Endothelial cell of umbilical vein (primary cell): Measurements from ENCODE around the gene SFTPD. TPM values are rescaled to one million over a fixed set of nuclear protein-coding genes. Genes with fewer than 3 reads are reported as not detected.
"Not testable (repeated sequence)": the region's sequence is repeated elsewhere in the genome, so short reads cannot be mapped to it uniquely, and the experiment has no call there.

Experiments
- BruUV-seq: library from RNA; stranded (reverse); fragments of 400-500 nt; replicated peaks from 2 replicates; lab custom pipeline; 2021; lab: Mats Ljungman, UMichigan
- CTCF ChIA-PET: fragments of 300-600, 350-600 bp; sonication (Branson Sonifier 250); formaldehyde crosslinking; loops from one replicate; lab custom pipeline; 2021; ENCODE audit warnings: antibody characterized with exemption, inconsistent platforms; lab: Charles Lee
- POLR2A ChIA-PET: fragments of 300-600, 350-600 bp; sonication (Branson Sonifier 250); formaldehyde crosslinking; loops from one replicate; lab custom pipeline; 2021; ENCODE audit warnings: antibody characterized with exemption, inconsistent platforms; lab: Charles Lee
- DNase-seq: peaks from one replicate; pipeline ENCODE4 v3.0.0-alpha.2; 2011; ENCODE audit warnings: low read depth, low spot score
- FAIRE-seq: peaks from 2 replicates; lab custom pipeline; 2011; peaks lifted over from hg19 to GRCh38; lab: Jason Lieb, UNC
- H2AFZ ChIP-seq: 2 replicates; pipeline ENCODE4 v1.6.0; 2012; ENCODE audit warnings: low read depth, low read length, control low read depth, inconsistent platforms
- H3K27ac ChIP-seq: 2 replicates; pipeline ENCODE4 v1.5.1; 2011; ENCODE audit warnings: low read depth, mild to moderate bottlenecking, control low read depth, low read length, moderate library complexity; ENCODE audit not compliant: insufficient read depth
- H3K27me3 ChIP-seq, 2 experiments: 2 replicates each; pipeline versions ENCODE4 v1.6.0 to v1.6.1; 2011; ENCODE audit warnings: low read length in 2 of 2, mixed read lengths in 1 of 2; ENCODE audit not compliant: control insufficient read depth in 2 of 2, insufficient read depth in 2 of 2
- H3K36me3 ChIP-seq, 2 experiments: 2 replicates in 1 of 2; 3 replicates in 1 of 2; pipeline ENCODE4 v1.5.1; 2011; ENCODE audit warnings: low read length in 2 of 2, mild to moderate bottlenecking in 1 of 2, moderate library complexity in 1 of 2; ENCODE audit not compliant: control insufficient read depth in 2 of 2, insufficient read depth in 2 of 2; ENCODE audit errors: extremely low read depth in 1 of 2
- H3K4me1 ChIP-seq: 3 replicates; pipeline ENCODE4 v1.5.1; 2011; ENCODE audit warnings: mild to moderate bottlenecking, low read length; ENCODE audit not compliant: control insufficient read depth, insufficient read depth; ENCODE audit errors: extremely low read depth
- H3K4me2 ChIP-seq: 2 replicates; pipeline ENCODE4 v1.6.1; 2011; ENCODE audit warnings: low read length, control low read depth, mixed read lengths; ENCODE audit not compliant: insufficient read depth
- H3K4me3 ChIP-seq, 3 experiments: fragments of 200-600 bp in 1 of 3; sonication (generic), shearing (Covaris generic) in 1 of 3; replicated peaks in 1 of 3; 2 replicates each; pipeline ENCODE4 v1.5.1; 2011 to 2016; ENCODE audit warnings: control low read depth in 3 of 3, low read length in 3 of 3, mild to moderate bottlenecking in 2 of 3, inconsistent platforms in 1 of 3, low read depth in 1 of 3, moderate library complexity in 1 of 3; ENCODE audit not compliant: insufficient read depth in 1 of 3
- H3K79me2 ChIP-seq: 2 replicates; pipeline ENCODE4 v1.6.0; 2012; ENCODE audit warnings: low read length, inconsistent platforms; ENCODE audit not compliant: control insufficient read depth, insufficient read depth
- H3K9ac ChIP-seq: replicated peaks from 2 replicates; pipeline ENCODE3; 2011; ENCODE audit warnings: low read length, control low read depth; ENCODE audit not compliant: insufficient read depth; ENCODE audit errors: extremely low read depth
- H3K9me1 ChIP-seq: replicated peaks from 3 replicates; pipeline ENCODE4 v1.6.0; 2011; ENCODE audit warnings: mild to moderate bottlenecking, low read length; ENCODE audit not compliant: control insufficient read depth, insufficient read depth; ENCODE audit errors: extremely low read depth
- H3K9me3 ChIP-seq: replicated peaks from 2 replicates; pipeline ENCODE4 v1.5.1; 2012; ENCODE audit warnings: low read length, inconsistent platforms; ENCODE audit not compliant: control insufficient read depth, insufficient read depth
- H4K20me1 ChIP-seq: replicated peaks from 2 replicates; pipeline ENCODE3; 2011; ENCODE audit warnings: mild to moderate bottlenecking, low read length; ENCODE audit not compliant: control insufficient read depth, insufficient read depth; ENCODE audit errors: extremely low read depth
- JUN ChIP-seq: IDR thresholded peaks from 2 replicates; pipeline ENCODE4 v1.6.1; 2011; ENCODE audit warnings: borderline replicate concordance, low read depth; ENCODE audit not compliant: insufficient read length, insufficient read depth
- POLR2A ChIP-seq: IDR thresholded peaks from 2 replicates; pipeline ENCODE4 v1.6.1; 2012; ENCODE audit warnings: low read depth, mild to moderate bottlenecking, control low read depth, low read length
- POLR2AphosphoS5 ChIP-seq: IDR thresholded peaks from 2 replicates; pipeline ENCODE4 v1.6.1; 2012; ENCODE audit warnings: low read depth, mild to moderate bottlenecking, control low read depth, low read length, moderate library complexity; ENCODE audit not compliant: insufficient read depth
- dilution Hi-C: fragments of 300-500 bp; cut with MboI; formaldehyde crosslinking; loops from one replicate; pipeline ENCODE4 v1.15.0; 2019; ENCODE audit warnings: low sequenced_read_pairs; ENCODE audit not compliant: extremely low pct_ligation_motif_present
- intact Hi-C: fragments of 100-400 bp; cut with micrococcal nuclease; formaldehyde crosslinking; loops from one replicate; pipeline ENCODE4 v1.10.0; 2022
- polyA plus RNA-seq, 4 experiments: library from polyadenylated mRNA; depleted of rRNA in 3 of 4; stranded (reverse) in 3 of 4; unstranded in 1 of 4; fragments of >200 nt; gene quantifications; 2 replicates each; pipeline versions ENCODE4 v1.2.1 to v1.2.3, GENCODE V29; 2011 to 2012; ENCODE audit warnings: missing spikeins in 1 of 4
- total RNA-seq: library from RNA; stranded (reverse); gene quantifications from 2 replicates; pipeline ENCODE4 v1.2.3, GENCODE V29; 2021

The SFTPD gene
- total and polyA plus RNA-seq, 2 donors (not counting 3 experiments of a cell fraction or from before 2014, with no cell fraction given): not detected

DNA sequence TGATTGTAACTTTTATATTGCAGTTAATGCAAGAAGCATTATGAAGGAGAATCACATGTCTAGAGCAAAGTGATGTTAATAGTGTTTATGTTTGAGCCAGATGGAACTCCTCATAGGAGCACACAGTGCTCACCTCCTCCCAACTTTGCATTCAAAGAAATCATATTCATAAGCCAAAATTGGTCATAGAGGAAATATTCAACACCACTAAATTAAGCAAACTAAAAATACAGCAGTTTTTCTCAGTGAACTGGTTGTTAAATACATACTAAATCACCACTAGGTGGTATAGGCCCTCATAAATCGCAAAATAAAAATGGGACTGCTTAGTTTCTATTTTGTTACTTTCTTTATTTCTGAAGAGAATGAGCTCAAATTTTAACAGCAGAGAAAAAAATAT lies 34.4 kb downstream of the SFTPD start:
- CTCF ChIA-PET: interaction anchor here (1.4 to 2.3 kb wide), 2 partner anchors 11 to 16 kb away, joined by 6 read pairs; no protein-coding TSS in a partner anchor
- FAIRE-seq, intact Hi-C loops: not testable (repeated sequence)

DNA sequence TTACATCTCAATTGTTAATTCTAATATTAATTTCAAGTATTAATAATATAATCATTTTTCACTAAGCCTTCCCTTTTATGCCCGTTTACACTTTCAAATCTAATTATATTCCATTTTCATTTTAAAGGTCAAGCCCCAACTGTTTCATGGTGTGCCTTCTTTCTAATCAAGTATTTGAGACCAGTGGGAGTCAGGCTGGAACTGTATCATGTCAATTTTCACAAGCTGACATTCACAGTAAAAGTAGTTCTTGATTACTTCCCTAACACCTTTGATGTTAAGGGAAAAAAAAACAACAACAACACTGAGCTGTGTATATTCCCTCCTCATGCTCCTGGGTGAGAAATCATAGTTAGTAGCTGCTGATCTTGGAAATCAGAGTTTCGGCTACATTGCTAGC lies 38.1 kb downstream of the SFTPD start:
- H3K36me3 ChIP-seq: no peaks in the 10 kb centered on the region
- dilution Hi-C loops: no loop called here
- DNase-seq (no peak), FAIRE-seq (no peak)
- no peak overlapping the region for H3K4me3 ChIP-seq
- no peak overlapping the region for H3K9ac ChIP-seq
- H3K27me3 ChIP-seq: no peaks in the 10 kb centered on the region
- H3K9me1 ChIP-seq: no peaks in the 10 kb centered on the region
- ChIA-PET POLR2A (no interaction called here), CTCF (no interaction called here)
- TF ChIP-seq JUN (no peak), POLR2AphosphoS5 (no peak), POLR2A (no peak)
- H3K27ac ChIP-seq: no peak overlapping the region
- intact Hi-C loops: no loop called here
- H2AFZ ChIP-seq: no peak overlapping the region
- H3K4me2 ChIP-seq: no peak overlapping the region
- H3K4me1 ChIP-seq: no peaks in the 10 kb centered on the region
- no peaks in the 10 kb centered on the region for H3K79me2 ChIP-seq
- no TSS peak for BruUV-seq
- H3K9me3 ChIP-seq: no peaks in the 10 kb centered on the region
- no peaks in the 10 kb centered on the region for H4K20me1 ChIP-seq

More for the DNA sequence above, 34.4 kb downstream of the SFTPD start:
- H3K4me2 ChIP-seq, H3K79me2 ChIP-seq, H3K36me3 ChIP-seq, H3K9ac ChIP-seq, H3K9me1 ChIP-seq, H4K20me1 ChIP-seq, dilution Hi-C loops, H3K4me1 ChIP-seq, H3K27ac ChIP-seq, BruUV-seq, DNase-seq, H2AFZ ChIP-seq, H3K4me3 ChIP-seq, POLR2A ChIA-PET, H3K9me3 ChIP-seq, H3K27me3 ChIP-seq: not testable (repeated sequence)
